GM18873 (cell line): ENCODE measurements around the gene ISM1.

ENCODE experiments used
- ATAC-seq: cut with Tn5 transposase; IDR thresholded peaks from one replicate; pipeline ENCODE4 v1.9.1; 2021; ENCODE audit warnings: mild to moderate bottlenecking, moderate library complexity, moderate number of reproducible peaks; ENCODE audit not compliant: unreplicated experiment, low FRiP score

ISM1 gene

GRCh38 chr20:13278812-13279570 is 57.9 kb downstream of the ISM1 start:
- ATAC-seq, result no peak

- no peak for ATAC-seq
These were observed 59.7 kb downstream of the ISM1 start for GRCh38 chr20:13280609-13281324.

GRCh38 chr20:13283869-13284829 is 63.1 kb downstream of the ISM1 start:
- no peak for ATAC-seq

- ATAC-seq, result no peak
These were observed 63.8 kb downstream of the ISM1 start for GRCh38 chr20:13284830-13285229.

- ATAC-seq, result no peak
These were observed 64.3 kb downstream of the ISM1 start for GRCh38 chr20:13285408-13285807.

DNA sequence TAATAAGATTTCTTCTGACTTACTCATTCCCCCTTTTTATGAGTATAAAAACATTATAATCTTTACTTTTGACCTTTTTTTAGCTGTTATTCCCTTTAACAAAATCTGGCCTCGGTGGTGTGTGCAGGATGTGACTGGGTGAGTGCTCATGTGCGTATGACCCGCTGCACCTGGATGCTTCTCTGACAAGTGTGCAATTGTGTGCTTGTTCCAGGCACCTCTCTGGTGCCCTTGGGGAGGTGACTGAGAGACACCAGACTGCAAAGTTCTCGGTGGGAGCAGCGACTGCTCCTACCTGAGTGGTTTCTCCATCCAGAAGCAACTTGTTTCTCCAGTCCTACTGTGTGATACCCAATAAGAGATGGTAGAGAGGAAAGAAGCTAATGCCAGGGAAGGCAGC is 65.0 kb downstream of the ISM1 start:
- no peak for ATAC-seq

GRCh38 chr20:13286607-13287006 is 65.5 kb downstream of the ISM1 start:
- ATAC-seq, result no peak

- ATAC-seq, result no peak
These were observed 67.3 kb downstream of the ISM1 start for GRCh38 chr20:13288357-13288756.

- ATAC-seq, result no peak
These were observed 68.0 kb downstream of the ISM1 start for GRCh38 chr20:13289031-13289430.

GRCh38 chr20:13290724-13291123 is 69.7 kb downstream of the ISM1 start:
- no peak for ATAC-seq

DNA sequence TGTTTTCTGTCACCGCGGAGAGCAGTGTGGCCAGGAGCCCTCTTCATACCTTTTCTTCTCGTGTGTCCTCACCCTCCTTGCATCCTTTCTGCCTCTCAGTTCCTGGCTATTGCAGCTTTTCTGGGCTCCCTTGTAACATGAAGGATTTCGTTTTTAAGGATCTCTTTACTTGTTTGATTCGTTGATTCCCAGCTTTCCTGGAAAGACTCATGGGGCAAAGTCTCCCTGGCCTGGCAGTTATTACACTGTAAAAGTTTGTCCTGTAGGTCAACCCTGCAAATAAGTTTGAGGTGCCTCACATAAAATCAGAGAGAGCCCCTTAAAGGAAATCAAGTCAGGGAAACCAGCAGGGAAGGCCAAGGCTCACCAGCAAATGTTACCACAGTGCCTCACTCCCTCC is 70.1 kb downstream of the ISM1 start:
- no peak for ATAC-seq

DNA sequence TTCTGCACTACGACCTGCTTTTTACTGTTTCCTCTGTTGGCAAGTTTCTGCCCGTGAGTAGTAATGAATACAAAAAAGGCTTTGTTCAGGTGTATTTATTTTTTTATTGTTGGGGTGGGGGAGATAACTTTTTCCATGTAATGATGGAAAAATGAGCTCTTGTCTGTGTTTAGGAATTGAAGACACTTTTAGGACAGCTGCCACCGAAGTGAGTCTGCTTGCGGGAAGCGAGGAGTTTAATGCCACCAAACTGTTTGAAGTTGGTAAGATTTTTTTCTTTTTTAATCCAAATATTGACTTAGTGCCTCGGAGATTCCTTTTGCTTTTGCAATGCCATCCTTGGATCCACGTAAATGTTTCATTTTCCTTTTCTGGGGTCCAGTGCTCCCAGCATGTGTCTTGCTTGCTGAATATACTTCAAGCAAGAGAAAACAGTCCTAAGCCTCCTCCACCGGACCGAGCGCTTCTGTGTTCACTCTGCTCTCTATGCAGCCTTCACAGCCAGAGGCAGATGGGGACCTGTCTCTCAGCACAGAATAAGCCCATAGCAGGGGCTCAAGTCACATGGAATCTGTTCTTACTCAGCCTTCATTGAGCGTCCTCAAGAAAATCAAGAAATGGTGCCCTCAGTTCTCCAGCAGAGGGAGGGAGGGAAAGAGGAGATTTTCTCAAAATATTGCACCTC is 71.3 kb downstream of the ISM1 start:
- no peak for ATAC-seq

DNA sequence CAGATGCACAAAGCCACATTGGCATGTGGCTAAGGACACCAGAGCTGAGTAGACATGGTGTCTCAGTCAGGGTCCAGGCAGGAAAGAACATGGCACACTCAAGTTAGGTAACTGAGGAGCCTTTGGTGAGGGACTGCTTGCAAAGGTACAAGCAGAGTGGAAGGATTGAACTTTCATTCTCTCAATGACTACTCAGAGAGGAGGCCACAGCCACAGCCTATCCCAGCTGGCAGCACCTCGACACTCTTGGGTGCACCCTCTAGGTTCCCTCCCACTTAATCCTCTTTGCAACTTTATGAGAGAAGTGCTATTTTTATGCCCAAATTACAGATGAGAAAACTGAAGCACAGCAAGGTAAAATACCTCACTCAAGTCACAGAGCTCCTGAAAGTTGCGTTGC is 73.4 kb downstream of the ISM1 start:
- no peak for ATAC-seq

DNA sequence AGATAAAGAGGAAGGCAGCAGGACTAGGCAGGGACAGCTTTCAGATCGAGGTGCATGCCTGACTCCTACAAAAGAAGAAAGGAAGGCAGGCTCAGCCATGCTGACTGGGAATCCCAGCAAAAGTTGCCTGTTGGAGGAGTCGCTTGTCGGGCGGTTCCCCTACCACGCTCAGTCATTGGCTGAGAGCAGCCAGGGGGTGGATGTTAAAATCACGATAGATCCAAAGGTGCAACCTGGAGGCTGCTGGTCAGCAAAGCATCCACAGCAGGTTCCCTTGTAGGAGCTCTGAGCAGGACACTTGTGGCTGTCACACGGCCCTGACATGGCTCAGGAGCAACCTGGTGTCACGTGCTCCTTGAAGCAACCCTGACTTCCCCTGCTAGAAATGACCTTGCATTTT is 74.6 kb downstream of the ISM1 start:
- no peak for ATAC-seq

GRCh38 chr20:13296070-13296469 is 75.0 kb downstream of the ISM1 start:
- no peak for ATAC-seq

DNA sequence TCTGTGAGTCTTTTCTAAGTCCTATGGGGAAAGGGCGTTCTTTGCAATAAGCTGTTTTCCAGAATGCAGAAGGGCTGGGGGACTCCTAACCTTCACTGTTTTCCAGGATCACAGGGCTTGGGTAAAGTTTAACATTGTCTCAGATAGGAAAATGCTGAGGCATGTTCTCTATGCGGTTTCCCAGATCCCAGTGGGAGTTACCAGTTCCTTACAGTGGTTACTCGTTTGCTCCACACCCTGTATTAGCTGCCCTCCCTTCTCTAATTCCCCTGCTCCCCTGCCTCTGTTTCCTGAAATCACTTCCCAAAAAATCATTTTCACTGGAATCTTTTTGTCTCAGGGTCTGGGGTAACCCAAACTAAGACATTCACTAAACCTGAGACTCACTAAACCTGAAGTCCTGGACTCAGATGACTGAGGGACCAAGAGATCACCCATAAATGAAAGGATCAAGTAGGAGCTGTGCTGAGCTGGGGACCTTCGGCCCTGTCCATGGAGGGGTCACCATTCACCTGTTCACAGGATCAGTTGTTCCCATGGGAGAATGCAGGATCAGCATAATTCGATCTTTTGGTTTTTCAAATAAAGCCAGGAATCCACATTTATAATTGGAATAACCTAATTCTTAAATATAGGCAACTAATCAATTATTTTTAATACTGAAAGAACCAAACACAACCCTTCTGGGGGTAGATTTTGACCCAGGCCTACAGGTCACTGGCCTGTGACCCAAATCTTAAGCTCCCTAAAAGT is 76.2 kb downstream of the ISM1 start:
- no peak for ATAC-seq

DNA sequence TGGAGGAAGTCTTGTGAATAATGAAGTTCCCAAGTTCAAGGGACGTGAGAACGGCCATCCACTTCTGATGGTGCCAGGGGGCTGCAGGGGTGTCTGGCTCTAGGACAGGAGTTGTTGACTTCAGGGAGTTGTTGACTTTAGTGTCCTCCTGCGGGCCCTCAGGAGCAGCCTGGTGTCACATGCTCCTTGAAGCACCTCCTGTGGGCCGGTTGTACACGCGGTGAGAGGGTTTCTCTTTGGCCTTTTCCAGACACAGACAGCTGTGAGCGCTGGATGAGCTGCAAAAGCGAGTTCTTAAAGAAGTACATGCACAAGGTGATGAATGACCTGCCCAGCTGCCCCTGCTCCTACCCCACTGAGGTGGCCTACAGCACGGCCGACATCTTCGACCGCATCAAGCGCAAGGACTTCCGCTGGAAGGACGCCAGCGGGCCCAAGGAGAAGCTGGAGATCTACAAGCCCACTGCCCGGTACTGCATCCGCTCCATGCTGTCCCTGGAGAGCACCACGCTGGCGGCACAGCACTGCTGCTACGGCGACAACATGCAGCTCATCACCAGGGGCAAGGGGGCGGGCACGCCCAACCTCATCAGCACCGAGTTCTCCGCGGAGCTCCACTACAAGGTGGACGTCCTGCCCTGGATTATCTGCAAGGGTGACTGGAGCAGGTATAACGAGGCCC is 77.8 kb downstream of the ISM1 start:
- ATAC-seq, result no peak

- ATAC-seq, result no peak
These were observed 78.3 kb downstream of the ISM1 start for GRCh38 chr20:13299401-13299800.

DNA sequence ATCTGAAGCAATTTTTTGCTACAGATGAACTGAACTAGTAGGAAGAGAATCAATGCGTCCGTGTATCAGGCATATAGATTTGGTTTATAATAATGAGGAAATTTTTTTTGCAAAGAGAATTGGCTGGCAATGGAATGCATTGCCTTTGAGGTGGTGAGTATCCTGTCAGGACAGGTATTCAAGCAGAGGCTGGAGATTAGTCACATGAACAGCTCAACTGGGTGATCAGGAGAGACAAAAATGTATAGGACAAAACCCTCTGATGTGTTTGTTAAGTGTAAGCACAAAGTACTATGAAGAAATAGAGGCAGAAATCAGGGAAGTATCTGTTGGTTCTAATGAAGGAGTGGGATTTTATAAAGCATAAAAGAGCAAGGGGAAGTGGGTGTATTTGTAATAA is 80.5 kb downstream of the ISM1 start:
- ATAC-seq, result no peak
